Nephron (organoid): ENCODE measurements around the gene CCNY.

Experiments
- H3K27ac Mint-ChIP-seq, 3 experiments: 2 replicates each; pipeline ENCODE4 v1.8.0; 2020; ENCODE audit warnings: mixed read lengths in 3 of 3, mild to moderate bottlenecking in 2 of 3, moderate library complexity in 1 of 3
- H3K27me3 Mint-ChIP-seq: 2 replicates; pipeline ENCODE4 v1.8.0; 2021; ENCODE audit warnings: low read depth, mild to moderate bottlenecking, moderate library complexity, mixed read lengths
- H3K36me3 Mint-ChIP-seq: 2 replicates; pipeline ENCODE4 v1.8.0; 2020; ENCODE audit warnings: low read depth, mixed read lengths
- H3K4me1 Mint-ChIP-seq: 2 replicates; pipeline ENCODE4 v1.8.0; 2020; ENCODE audit warnings: mixed read lengths
- H3K4me3 Mint-ChIP-seq, 3 experiments: 2 replicates each; pipeline ENCODE4 v1.8.0; 2020; ENCODE audit warnings: mild to moderate bottlenecking in 3 of 3, mixed read lengths in 3 of 3, moderate library complexity in 2 of 3
- H3K9me3 Mint-ChIP-seq: 2 replicates; pipeline ENCODE4 v1.8.0; 2020; ENCODE audit warnings: mixed read lengths
- TF ChIP-seq, protein P1 (sequence below), 3 experiments: fragments of 200-600 bp; sonication (generic); IDR thresholded peaks; one replicate each; pipeline ENCODE4 v1.5.0; 2021; ENCODE audit warnings: antibody characterized with exemption in 3 of 3; ENCODE audit not compliant: unreplicated experiment in 3 of 3

The CCNY gene

DNA sequence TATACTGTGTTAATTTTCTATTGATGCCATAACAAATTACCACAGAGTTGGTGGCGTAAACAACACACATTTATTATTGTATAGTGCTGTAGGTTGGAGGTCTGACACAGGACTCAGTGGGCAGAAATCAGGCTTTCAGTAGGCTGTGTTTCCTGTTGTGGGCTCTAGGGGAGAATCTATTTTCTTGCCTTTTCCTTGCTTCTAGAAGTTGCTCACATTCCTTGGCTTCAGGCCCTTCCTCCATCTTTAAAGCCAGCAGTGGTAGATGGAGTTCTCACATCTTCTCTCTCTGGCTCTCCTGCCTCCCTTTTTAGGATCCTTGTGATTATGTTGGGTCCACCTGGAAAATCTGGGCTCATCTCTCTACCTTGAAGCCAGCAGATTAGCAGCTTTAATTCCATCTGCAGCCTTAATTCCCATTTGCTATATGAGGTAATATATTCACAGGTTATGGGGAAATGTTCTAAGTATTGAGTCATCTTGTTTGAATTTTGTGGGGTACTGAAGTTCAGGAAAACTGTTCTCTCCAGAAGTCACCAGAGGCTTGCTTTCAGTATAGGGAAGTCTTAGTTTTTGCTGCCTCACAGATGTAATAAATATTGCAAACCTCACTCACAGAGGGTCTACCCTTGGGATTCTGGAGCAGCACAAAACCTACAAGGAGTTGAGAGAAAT, 38.9 kb downstream of the CCNY start:
- no peaks in the 10 kb centered on the region for H3K27me3 Mint-ChIP-seq
- TF ChIP-seq, protein P1, sequence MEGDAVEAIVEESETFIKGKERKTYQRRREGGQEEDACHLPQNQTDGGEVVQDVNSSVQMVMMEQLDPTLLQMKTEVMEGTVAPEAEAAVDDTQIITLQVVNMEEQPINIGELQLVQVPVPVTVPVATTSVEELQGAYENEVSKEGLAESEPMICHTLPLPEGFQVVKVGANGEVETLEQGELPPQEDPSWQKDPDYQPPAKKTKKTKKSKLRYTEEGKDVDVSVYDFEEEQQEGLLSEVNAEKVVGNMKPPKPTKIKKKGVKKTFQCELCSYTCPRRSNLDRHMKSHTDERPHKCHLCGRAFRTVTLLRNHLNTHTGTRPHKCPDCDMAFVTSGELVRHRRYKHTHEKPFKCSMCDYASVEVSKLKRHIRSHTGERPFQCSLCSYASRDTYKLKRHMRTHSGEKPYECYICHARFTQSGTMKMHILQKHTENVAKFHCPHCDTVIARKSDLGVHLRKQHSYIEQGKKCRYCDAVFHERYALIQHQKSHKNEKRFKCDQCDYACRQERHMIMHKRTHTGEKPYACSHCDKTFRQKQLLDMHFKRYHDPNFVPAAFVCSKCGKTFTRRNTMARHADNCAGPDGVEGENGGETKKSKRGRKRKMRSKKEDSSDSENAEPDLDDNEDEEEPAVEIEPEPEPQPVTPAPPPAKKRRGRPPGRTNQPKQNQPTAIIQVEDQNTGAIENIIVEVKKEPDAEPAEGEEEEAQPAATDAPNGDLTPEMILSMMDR (IDR thresholded peaks at IDR 0.05; ENCODE audit: unreplicated experiment in 3 of 3) = no peak
- peaks cover 18% of the 10 kb centered on the region for H3K36me3 Mint-ChIP-seq
- H3K27ac Mint-ChIP-seq = no peak overlapping the region
- H3K9me3 Mint-ChIP-seq = no peaks in the 10 kb centered on the region
- peaks cover 74% of the 10 kb centered on the region for H3K4me1 Mint-ChIP-seq
- no peak overlapping the region for H3K4me3 Mint-ChIP-seq

DNA sequence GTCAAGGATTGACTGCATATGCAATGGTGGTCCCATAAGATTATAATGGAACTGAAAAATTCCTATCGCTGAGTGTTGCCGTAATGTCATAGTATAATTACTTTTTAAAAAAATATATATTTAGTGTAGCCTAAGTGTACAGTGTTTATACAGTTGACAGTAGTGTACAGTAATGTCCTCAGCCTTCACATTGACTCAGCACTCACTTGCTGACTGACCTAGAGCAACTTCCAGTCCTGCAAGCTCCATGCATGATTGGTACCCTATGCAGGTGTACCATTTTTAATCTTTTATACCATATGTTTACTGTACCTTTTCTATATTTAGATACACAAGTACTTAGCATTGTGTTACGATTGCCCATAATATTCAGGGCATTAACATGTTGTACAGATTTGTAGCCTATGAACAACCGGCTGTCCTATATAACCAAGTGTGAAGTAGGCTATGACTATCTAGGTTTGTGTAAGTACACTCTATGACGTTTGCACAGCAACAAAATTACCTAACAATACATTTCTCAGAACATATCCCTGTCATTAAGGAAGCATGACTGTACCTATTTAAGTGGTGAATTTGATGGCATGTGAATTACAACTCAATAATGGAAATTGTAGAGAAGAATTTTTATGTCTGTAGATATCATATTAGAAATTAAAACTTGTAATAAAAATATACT, 40.9 kb downstream of the CCNY start:
- no peaks in the 10 kb centered on the region for H3K9me3 Mint-ChIP-seq
- H3K4me1 Mint-ChIP-seq = peaks cover 72% of the 10 kb centered on the region
- H3K27ac Mint-ChIP-seq = no peak overlapping the region
- H3K36me3 Mint-ChIP-seq = peaks cover 9% of the 10 kb centered on the region
- no peaks in the 10 kb centered on the region for H3K27me3 Mint-ChIP-seq
- no peak overlapping the region for H3K4me3 Mint-ChIP-seq
- TF ChIP-seq, protein P1 (IDR thresholded peaks at IDR 0.05; ENCODE audit: unreplicated experiment in 3 of 3) = no peak

DNA sequence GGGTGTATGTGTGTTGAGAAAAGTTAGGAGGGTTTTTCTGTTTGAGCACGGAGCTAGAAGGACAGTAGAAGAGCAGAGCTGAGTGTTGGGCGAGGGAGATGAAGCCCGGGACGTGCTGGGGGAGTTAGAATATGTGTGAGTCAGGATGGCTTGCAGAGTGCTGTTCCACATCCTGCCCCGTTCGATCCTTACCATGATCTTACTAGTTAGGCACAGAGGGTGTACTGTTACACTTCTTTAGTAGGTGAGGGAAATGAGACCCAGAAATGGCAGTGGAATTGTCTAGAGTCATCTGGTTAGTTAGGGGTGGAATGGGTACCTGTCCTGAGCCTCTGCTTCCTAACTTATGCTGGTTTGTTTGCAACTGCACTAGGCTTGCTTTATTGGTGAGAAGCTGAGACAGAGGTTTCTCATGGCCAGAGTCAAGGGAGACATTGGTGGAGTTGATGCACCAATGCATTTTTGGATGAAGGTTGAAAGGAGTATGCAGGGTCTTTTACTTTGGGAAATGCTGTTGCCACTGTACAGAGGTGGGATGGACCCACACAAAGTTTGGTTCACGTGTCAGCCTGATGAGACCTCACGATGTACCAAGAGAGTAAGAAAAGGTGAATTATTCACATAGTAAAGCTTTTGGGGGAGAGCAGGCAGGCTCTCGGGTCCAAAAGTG, 42.4 kb downstream of the CCNY start:
- H3K36me3 Mint-ChIP-seq = peaks cover 9% of the 10 kb centered on the region
- H3K9me3 Mint-ChIP-seq = no peaks in the 10 kb centered on the region
- H3K4me3 Mint-ChIP-seq = no peak overlapping the region
- H3K4me1 Mint-ChIP-seq = peaks cover 64% of the 10 kb centered on the region
- no peaks in the 10 kb centered on the region for H3K27me3 Mint-ChIP-seq
- TF ChIP-seq, protein P1 (IDR thresholded peaks at IDR 0.05; ENCODE audit: unreplicated experiment in 3 of 3) = no peak
- peak overlapping the region; percentile 78 to 90 (median 83) for H3K27ac Mint-ChIP-seq

DNA sequence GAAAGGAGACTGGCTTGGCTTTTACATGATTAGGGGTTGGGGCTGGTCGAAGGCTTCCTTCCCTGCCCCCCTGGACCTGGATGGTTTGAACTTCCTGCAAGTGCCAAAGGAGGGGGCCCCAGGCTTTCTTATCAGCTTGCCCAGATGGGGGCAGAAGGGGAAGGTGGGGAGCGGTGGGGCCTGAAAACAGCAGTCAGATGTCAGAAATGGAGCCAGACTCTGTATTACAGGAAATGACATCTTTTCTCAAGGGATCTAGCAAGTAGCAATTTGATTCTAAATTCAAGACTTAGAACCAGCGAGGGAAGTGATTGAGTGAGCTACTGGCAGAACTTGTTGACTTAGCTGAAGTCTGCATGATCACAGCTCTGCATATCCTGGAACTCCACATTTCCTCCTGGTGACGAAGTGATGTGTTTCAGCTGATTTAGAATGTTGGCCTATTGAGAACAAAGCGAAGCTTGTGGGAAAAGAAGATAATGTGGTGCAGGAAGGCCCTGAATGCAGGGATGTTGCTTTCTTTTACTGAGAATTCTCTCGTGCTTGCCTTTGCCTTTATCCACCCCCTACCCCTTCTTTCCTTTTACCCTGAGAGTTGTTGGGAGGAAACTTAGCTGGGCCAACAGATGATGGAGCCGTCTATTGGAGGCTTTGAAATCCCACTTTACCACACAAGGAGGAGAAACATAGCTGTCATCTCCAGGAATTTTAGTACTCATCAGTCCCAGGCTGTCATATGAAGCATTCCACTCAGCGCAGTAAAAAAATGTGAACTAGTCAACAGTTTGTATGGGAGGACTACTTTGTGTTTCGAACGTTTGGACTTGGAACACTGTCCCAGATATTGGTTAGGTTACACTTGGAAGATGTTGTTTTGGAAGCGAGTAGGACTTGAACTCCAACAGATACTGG, 43.2 kb downstream of the CCNY start:
- TF ChIP-seq, protein P1 (IDR thresholded peaks at IDR 0.05; ENCODE audit: unreplicated experiment in 3 of 3) = no peak
- Mint-ChIP-seq H3K4me1 (peaks cover 63% of the 10 kb centered on the region), H3K27me3 (no peaks in the 10 kb centered on the region), H3K27ac (peak overlapping the region; percentile 78 to 90 (median 83)), H3K36me3 (peaks cover 8% of the 10 kb centered on the region), H3K4me3 (no peak overlapping the region), H3K9me3 (no peaks in the 10 kb centered on the region)

DNA sequence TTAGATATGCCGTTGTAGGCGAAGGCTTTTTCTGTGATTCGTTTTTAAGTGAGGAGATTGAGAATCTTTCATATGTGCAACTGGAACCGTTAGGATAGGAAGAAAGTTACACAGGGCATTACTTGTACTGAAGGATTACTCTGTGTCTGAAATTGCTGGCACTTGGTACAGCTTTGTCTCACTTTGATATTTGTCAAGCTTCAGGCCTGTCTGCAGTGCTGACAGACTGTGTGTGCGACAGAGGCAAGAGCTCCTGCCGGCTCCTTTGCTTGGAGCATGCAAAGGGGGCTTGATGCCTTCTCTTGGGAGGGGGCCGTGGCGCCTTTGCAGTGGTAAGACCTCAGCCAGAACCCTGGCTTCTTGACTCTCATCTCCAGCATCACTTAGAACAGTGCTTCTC, 45.8 kb downstream of the CCNY start:
- peak overlapping the region; percentile 17 to 68 (median 34) for H3K27ac Mint-ChIP-seq
- peaks cover 65% of the 10 kb centered on the region for H3K4me1 Mint-ChIP-seq
- H3K36me3 Mint-ChIP-seq = peaks cover 6% of the 10 kb centered on the region
- no peaks in the 10 kb centered on the region for H3K27me3 Mint-ChIP-seq
- TF ChIP-seq, protein P1 (IDR thresholded peaks at IDR 0.05; ENCODE audit: unreplicated experiment in 3 of 3) = no peak
- no peaks in the 10 kb centered on the region for H3K9me3 Mint-ChIP-seq
- H3K4me3 Mint-ChIP-seq = peak overlapping the region in 1 of 3 experiments; percentile 40
